CMK (cell line): ENCODE measurements around the gene BIVM.

ENCODE experiments used
- DNase-seq: peaks from one replicate; pipeline ENCODE4 v3.0.0-alpha.2; 2010; ENCODE audit warnings: low read depth

Gene BIVM

DNA sequence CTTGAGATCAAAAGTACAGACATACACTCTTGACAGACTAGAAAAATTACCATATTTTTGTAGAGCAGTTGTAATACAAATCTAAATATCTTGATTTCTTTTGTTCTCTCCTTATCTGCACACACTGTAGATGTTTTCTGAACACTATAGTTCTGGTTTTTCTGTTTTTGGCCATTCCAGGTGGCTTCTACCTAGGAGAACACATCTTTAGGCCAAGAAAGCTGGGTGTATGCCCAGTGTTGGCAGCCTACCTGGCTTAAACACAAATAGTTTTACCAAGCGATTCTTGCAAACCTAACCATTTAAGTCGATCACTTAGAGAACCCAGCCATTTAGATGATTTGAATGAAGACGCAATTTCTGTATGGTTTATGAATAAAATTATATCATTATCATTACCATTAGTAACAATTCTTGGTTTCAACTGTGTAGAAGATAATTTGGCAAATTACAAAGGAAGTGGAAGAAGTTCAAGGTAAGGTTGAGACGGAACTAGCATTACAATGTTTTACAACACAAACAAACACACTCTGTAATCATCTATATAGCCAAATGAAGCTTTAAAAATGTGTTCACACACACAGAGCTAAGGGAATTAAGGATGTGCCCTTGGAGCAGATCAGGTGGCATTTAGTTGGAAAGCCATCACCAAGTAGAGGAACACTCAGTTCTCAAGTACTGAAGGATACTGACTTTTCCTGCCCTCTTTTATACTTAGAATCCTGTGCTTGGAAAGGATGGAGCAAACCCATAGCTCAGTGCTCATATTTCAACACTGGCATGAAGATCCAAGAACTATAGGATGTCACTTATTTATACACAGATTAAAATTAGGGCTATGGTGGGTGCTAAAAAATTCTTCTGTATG lies 83.1 kb downstream of the BIVM start:
- no peak for DNase-seq
